Stomach (tissue), 9 donors: ENCODE data around the gene GNG5. TPM values are rescaled to one million over a fixed set of nuclear protein-coding genes. Genes with fewer than 3 reads are reported as not detected.

ENCODE experiments used
- DNase-seq, 2 donors: peaks; one replicate each; pipeline versions ENCODE4 v3.0.0 to v3.0.0-alpha.2; 2013 to 2019
- H3K27ac ChIP-seq, 5 donors: fragments of 200-600 bp in 4 of 5; sonication (generic) in 4 of 5; one replicate each; pipeline ENCODE4 v1.5.1; 2013 to 2019; ENCODE audit warnings: mild to moderate bottlenecking in 1 of 5, moderate library complexity in 1 of 5
- H3K27me3 ChIP-seq, 3 donors: fragments of 200-600 bp; sonication (generic); one replicate each; pipeline ENCODE4 v1.5.1; 2017 to 2019; ENCODE audit warnings: mixed run types in 1 of 3
- H3K36me3 ChIP-seq, 4 donors: fragments of 200-600 bp; sonication (generic); 1 replicate in 3 of 4; 2 replicates in 1 of 4; pipeline ENCODE4 v1.5.1; 2016 to 2019
- H3K4me1 ChIP-seq, 4 donors: fragments of 200-600 bp; sonication (generic); one replicate each; pipeline ENCODE4 v1.5.1; 2016 to 2019
- H3K4me3 ChIP-seq, 4 donors: fragments of 200-600 bp; sonication (generic) in 3 of 4; one replicate each; pipeline ENCODE4 v1.5.1; 2016 to 2019; ENCODE audit warnings: mild to moderate bottlenecking in 1 of 4
- H3K9me3 ChIP-seq, 4 donors: fragments of 200-600 bp; sonication (generic); one replicate each; pipeline ENCODE4 v1.5.1; 2016 to 2019
- EP300 ChIP-seq: sonication (generic); formaldehyde crosslinking; IDR thresholded peaks from one replicate; pipeline ENCODE4 v1.6.1; 2017; ENCODE audit warnings: antibody characterized with exemption
- POLR2A ChIP-seq, 4 donors: fragments of 450-650 bp; IDR thresholded peaks; one replicate each; pipeline ENCODE4 v1.6.1; 2016; ENCODE audit warnings: antibody characterized with exemption in 4 of 4, control low read depth in 2 of 4, mild to moderate bottlenecking in 1 of 4, moderate library complexity in 1 of 4
- POLR2AphosphoS5 ChIP-seq, 3 donors: sonication (generic); formaldehyde crosslinking; IDR thresholded peaks; one replicate each; pipeline ENCODE4 v1.6.1; 2016; ENCODE audit warnings: antibody characterized with exemption in 3 of 3
- WGBS, 5 donors: extraction: QIAGEN DNeasy Blood & Tissue Kit in 3 of 5; methylation state at CpG; one replicate each; pipeline versions ENCODE4 v1.1.5 to v1.1.7; 2013 to 2018; 5-methylcytosine and 5-hydroxymethylcytosine counted together
- intact Hi-C: fragments of 100-400 bp; cut with DNase I; formaldehyde crosslinking; loops from one replicate; pipeline ENCODE4 v1.15.1; 2023; ENCODE audit warnings: low total_unique reads
- polyA plus RNA-seq, 3 donors: library from polyadenylated mRNA; stranded (reverse); fragments of 200-250 nt; gene quantifications; one replicate each; pipeline ENCODE4 v1.2.3, GENCODE V29; 2013
- total RNA-seq, 5 donors: library from RNA; depleted of rRNA; stranded (reverse); fragments of >200 nt; gene quantifications; one replicate each; pipeline versions ENCODE4 v1.1.0 to v1.2.3, GENCODE V29; 2014 to 2016
- TF ChIP-seq, protein P1 (sequence below), 7 experiments: fragments of 450-650 bp in 4 of 7; fragments of 200-600 bp in 3 of 7; sonication (generic) in 3 of 7; IDR thresholded peaks; one replicate each; pipeline ENCODE4 v1.5.1; 2016 to 2019; ENCODE audit warnings: antibody characterized with exemption in 7 of 7, control low read depth in 2 of 7, mild to moderate bottlenecking in 1 of 7
- donor health status: healthy with polysubstance abuse.
- donor health status: Bipolar disorder and iron deficiency.
- donor health status: healthy.

The GNG5 gene
- total and polyA plus RNA-seq, 8 donors = 20.6 to 197 (median 159) TPM

DNA sequence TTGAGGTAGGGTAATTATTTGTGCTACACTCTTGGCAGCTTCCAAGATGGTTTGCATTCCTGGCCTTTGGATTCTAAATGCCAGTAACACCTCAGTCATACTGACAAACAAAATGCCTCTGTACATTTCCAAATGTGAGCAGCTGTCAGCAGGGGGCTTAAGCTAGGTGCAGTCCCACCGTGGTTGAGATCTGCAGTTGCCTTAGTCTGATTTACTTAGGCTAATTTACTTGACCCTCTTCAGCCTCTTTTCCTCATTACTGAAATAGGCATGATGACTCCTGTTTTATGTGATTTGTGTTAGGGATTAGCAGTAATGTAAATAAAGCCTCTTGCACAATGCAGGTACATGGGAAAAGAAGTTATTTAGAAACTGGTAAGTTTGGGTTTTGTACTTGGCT, 13.7 kb downstream of the GNG5 start:
- no peak overlapping the region for H3K4me3 ChIP-seq
- WGBS, 5 donors = 53 to 70% (median 67%) methylated on average over 1 of the region's 1 CpG
- intact Hi-C loops = no loop called here
- no peak for DNase-seq
- H3K27ac ChIP-seq = no peak overlapping the region
- no peaks in the 10 kb centered on the region for H3K9me3 ChIP-seq
- H3K4me1 ChIP-seq = peaks cover 0 to 21% (median 10%) of the 10 kb centered on the region in 4 donors
- H3K27me3 ChIP-seq = no peaks in the 10 kb centered on the region
- H3K36me3 ChIP-seq = peaks cover 22 to 85% (median 78%) of the 10 kb centered on the region in 4 donors
- TF ChIP-seq POLR2AphosphoS5 (IDR thresholded peaks at IDR 0.05) = no peak
- TF ChIP-seq, protein P1, sequence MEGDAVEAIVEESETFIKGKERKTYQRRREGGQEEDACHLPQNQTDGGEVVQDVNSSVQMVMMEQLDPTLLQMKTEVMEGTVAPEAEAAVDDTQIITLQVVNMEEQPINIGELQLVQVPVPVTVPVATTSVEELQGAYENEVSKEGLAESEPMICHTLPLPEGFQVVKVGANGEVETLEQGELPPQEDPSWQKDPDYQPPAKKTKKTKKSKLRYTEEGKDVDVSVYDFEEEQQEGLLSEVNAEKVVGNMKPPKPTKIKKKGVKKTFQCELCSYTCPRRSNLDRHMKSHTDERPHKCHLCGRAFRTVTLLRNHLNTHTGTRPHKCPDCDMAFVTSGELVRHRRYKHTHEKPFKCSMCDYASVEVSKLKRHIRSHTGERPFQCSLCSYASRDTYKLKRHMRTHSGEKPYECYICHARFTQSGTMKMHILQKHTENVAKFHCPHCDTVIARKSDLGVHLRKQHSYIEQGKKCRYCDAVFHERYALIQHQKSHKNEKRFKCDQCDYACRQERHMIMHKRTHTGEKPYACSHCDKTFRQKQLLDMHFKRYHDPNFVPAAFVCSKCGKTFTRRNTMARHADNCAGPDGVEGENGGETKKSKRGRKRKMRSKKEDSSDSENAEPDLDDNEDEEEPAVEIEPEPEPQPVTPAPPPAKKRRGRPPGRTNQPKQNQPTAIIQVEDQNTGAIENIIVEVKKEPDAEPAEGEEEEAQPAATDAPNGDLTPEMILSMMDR (IDR thresholded peaks at IDR 0.05) = no peak
- no peak for TF ChIP-seq EP300
- no peak for TF ChIP-seq POLR2A (IDR thresholded peaks at IDR 0.05)

DNA sequence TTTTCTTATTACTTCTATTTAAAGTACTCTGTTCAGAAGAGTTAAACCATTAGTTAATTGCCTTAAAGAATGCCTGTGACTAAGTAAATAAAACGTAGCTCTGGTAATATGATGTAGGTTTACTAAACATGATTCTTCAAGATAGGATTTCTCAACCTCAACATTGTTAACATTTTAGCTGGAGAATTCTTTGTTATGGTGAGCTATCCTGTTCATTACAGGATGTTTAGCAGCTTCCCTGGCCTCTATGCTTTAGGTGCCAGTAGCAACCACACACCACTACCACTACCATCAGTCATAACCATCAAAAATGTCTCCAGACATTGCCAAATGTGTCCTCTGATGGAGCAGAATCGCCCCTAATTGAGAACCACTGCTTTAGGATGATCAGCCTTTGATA, 16.6 kb downstream of the GNG5 start:
- intact Hi-C loops = no loop called here
- no peak for DNase-seq
- 72 to 92% (median 78%) methylated on average over 2 of the region's 2 CpGs for WGBS, 5 donors

DNA sequence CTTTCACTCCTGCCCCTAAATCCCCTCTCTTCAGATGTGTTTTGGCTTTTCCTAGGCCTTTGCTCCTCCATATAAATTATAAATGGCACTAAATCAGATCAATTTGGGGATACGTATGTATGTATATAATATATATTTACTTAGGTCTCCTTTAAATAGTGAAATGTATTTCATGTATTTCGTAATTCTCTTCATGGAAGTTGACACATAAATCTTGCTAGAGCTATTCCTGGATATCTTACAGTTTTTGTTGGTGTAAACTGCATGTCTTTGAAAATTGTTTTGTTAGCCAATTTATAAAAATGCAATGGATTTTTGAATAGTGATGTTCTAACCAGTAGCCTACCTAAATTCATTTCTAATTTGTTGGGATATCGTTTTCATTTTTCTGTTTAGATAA, 18.3 kb downstream of the GNG5 start:
- Histone ChIP-seq H3K4me1 (peaks cover 0 to 31% (median 11%) of the 10 kb centered on the region in 4 donors), H3K36me3 (peaks cover 23 to 73% (median 69%) of the 10 kb centered on the region in 4 donors), H3K9me3 (no peaks in the 10 kb centered on the region), H3K4me3 (no peak overlapping the region), H3K27ac (no peak overlapping the region), H3K27me3 (no peaks in the 10 kb centered on the region)
- intact Hi-C loops = no loop called here
- no peak for TF ChIP-seq POLR2AphosphoS5 (IDR thresholded peaks at IDR 0.05)
- no peak for TF ChIP-seq EP300
- TF ChIP-seq, protein P1 (IDR thresholded peaks at IDR 0.05) = no peak
- TF ChIP-seq POLR2A (IDR thresholded peaks at IDR 0.05) = no peak
- no peak for DNase-seq
- 58 to 90% (median 73%) methylated on average over 3 of the region's 3 CpGs for WGBS, 5 donors

More for the DNA sequence above, 16.6 kb downstream of the GNG5 start:
- Histone ChIP-seq H3K36me3 (peaks cover 19 to 70% (median 63%) of the 10 kb centered on the region in 4 donors), H3K4me1 (peaks cover 0 to 31% (median 11%) of the 10 kb centered on the region in 4 donors), H3K27me3 (no peaks in the 10 kb centered on the region), H3K4me3 (no peak overlapping the region), H3K9me3 (no peaks in the 10 kb centered on the region), H3K27ac (no peak overlapping the region)
- TF ChIP-seq POLR2A (IDR thresholded peaks at IDR 0.05) = no peak
- TF ChIP-seq POLR2AphosphoS5 (IDR thresholded peaks at IDR 0.05) = no peak
- no peak for TF ChIP-seq EP300
- TF ChIP-seq, protein P1 (IDR thresholded peaks at IDR 0.05) = no peak

DNA sequence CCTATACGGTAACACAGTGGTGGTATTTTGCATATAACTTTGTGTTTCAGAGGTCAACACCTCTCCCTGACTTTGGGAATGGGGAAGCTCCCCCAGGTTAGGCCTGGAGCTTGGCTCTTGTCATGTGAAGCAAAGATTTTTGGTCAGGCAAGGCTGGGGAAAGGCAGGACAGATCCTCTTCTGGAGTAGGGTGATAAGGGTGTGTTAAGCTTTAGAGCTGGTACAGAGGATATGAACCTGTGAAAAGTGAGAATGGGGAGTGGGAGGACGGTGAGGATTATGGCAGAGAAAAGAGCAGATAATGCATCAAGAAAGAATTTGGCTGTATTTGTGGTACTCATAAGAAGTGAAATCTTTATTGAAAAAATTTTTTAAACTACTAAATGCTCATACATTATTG, 25.1 kb downstream of the GNG5 start:
- Histone ChIP-seq H3K36me3 (peaks cover 8 to 46% (median 40%) of the 10 kb centered on the region in 4 donors), H3K4me1 (peaks cover 16 to 36% (median 27%) of the 10 kb centered on the region in 4 donors), H3K27ac (no peak overlapping the region), H3K9me3 (no peaks in the 10 kb centered on the region), H3K4me3 (peak overlapping the region in 2 of 4 donors; percentile 6 to 69), H3K27me3 (peaks cover 0 to 18% (median 6%) of the 10 kb centered on the region in 3 donors)
- DNase-seq = no peak
- no peak for TF ChIP-seq EP300
- TF ChIP-seq, protein P1 (IDR thresholded peaks at IDR 0.05) = no peak
- TF ChIP-seq POLR2AphosphoS5 (IDR thresholded peaks at IDR 0.05) = no peak
- no peak for TF ChIP-seq POLR2A (IDR thresholded peaks at IDR 0.05)
- intact Hi-C loops = no loop called here
- 83 to 96% (median 90%) methylated on average over 2 of the region's 2 CpGs for WGBS, 5 donors
